Keratinocyte (primary cell): ENCODE results near the gene SUGCT.

Source experiments
- EZH2 ChIP-seq: IDR thresholded peaks from one replicate; pipeline ENCODE4 v1.6.1; 2012; ENCODE audit warnings: inconsistent platforms, mild to moderate bottlenecking, low read length, moderate library complexity
- TF ChIP-seq, protein P1 (sequence below), 3 experiments: IDR thresholded peaks in 1 of 3; conservative IDR thresholded peaks in 1 of 3; optimal IDR thresholded peaks in 1 of 3; 2 replicates in 2 of 3; 3 replicates in 1 of 3; pipeline versions ENCODE3 to v1.5.1; 2011; ENCODE audit warnings: low read length in 3 of 3, mild to moderate bottlenecking in 3 of 3, moderate library complexity in 2 of 3, control low read depth in 1 of 3, inconsistent platforms in 1 of 3; ENCODE audit not compliant: insufficient read depth in 2 of 3; ENCODE audit errors: extremely low read depth in 1 of 3

DNA sequence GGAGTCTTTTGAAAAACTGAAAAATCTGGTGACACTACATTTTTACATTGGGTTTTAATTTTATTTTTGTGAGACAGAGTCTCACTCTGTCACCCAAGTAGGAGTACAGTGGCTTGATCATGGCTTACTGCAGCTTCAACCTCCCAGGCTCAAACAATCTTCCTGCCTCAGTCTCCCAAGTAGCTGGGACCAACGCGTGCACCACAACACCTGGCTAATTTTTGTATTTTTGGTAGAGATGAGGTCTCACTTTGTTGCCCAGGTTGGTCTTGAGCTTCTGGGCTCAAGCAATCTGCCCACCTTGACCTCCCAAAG, 11.9 kb upstream of the SUGCT start:
- TF ChIP-seq, protein P1, sequence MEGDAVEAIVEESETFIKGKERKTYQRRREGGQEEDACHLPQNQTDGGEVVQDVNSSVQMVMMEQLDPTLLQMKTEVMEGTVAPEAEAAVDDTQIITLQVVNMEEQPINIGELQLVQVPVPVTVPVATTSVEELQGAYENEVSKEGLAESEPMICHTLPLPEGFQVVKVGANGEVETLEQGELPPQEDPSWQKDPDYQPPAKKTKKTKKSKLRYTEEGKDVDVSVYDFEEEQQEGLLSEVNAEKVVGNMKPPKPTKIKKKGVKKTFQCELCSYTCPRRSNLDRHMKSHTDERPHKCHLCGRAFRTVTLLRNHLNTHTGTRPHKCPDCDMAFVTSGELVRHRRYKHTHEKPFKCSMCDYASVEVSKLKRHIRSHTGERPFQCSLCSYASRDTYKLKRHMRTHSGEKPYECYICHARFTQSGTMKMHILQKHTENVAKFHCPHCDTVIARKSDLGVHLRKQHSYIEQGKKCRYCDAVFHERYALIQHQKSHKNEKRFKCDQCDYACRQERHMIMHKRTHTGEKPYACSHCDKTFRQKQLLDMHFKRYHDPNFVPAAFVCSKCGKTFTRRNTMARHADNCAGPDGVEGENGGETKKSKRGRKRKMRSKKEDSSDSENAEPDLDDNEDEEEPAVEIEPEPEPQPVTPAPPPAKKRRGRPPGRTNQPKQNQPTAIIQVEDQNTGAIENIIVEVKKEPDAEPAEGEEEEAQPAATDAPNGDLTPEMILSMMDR (optimal IDR thresholded peaks at IDR 0.05 in 1 of 3, IDR thresholded peaks at IDR 0.05 in 1 of 3, conservative IDR thresholded peaks at IDR 0.05 in 1 of 3; ENCODE audit: extremely low read depth in 1 of 3, insufficient read depth in 2 of 3, low read length in 3 of 3) = no peak
- TF ChIP-seq EZH2 = no peak
